COR-L47 (cell line): ENCODE results near the gene TMEM185B.

Experiments used
- DNase-seq: peaks from one replicate; lab custom pipeline; 2025; lab: John Stamatoyannopoulos, UW

The TMEM185B gene

GRCh38 chr2:120231974-120232635 is 8.9 kb upstream of the TMEM185B start:
- DNase-seq = no peak

DNA sequence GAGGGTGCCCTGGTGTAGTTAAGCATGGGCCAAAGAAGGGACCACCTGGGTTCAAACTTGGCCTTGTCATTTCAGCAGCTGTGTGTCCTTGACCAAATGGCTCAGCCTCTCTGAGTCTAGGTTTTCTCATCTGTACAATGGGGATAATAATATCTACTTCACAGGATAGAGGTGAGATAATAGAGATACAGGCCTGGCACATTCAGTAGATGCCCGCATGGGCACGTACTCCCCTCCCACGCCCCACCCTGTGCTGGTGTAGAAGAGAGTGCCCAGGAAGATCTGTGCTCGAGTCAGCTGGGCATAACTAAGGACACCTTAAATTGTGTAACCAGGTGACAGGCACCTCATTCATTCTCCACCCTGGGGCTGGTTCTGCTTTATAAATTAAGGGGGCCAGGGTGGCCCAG is 8.4 kb upstream of the TMEM185B start:
- DNase-seq = no peak

- DNase-seq = no peak
These were observed 7.6 kb upstream of the TMEM185B start for GRCh38 chr2:120230515-120231471.

GRCh38 chr2:120229341-120229740 is 6.1 kb upstream of the TMEM185B start:
- DNase-seq = no peak

- no peak for DNase-seq
These were observed 5.3 kb upstream of the TMEM185B start for GRCh38 chr2:120228503-120228902.

GRCh38 chr2:120227111-120227991 is 4.2 kb upstream of the TMEM185B start:
- DNase-seq = no peak

GRCh38 chr2:120226316-120226715 is 3.1 kb upstream of the TMEM185B start:
- no peak for DNase-seq

- no peak for DNase-seq
These were observed 2.4 kb upstream of the TMEM185B start for GRCh38 chr2:120225549-120226065.

DNA sequence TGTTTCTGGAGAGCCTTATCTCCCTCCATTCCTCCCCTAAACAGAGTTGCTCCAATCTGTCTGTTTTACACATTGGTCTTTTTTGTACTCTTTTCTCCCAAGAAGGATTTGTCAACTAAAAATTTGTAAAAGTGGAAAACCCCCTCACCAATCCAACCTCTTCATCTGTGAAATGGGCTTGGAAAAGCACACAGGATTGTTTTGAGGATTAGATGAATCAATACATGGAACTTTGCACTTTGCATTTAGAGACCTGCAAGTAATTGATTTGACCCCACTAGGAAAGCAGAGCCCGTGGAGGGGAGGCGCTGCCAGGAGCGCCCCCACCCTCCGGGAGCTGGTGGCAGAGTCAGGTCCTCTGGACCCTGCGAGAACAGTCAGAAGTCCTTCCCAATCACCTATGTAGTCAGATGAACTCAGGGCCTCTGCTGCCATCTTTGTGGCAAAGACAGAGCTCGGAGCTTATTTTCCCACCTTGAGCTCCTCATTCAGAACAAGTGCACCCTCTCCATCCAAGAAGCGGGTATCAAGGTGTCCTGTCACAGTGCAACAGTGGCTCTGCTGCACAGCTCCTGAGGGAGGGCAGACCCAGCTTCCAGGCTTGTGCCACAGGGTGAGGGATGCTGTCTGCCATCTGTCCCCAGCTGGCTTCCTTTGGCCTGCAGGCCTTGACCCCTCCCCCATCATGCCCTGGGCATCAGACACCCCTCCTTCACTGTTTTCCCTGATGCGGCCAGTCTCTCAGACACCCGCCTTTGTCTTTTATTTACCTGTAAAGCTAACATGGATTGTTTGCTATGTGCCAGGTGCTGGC is 1.7 kb upstream of the TMEM185B start:
- DNase-seq = peak; percentile 71

GRCh38 chr2:120224256-120224655 is 1.1 kb upstream of the TMEM185B start:
- no peak for DNase-seq

- DNase-seq = no peak
These were observed 790 bp downstream of the TMEM185B start for GRCh38 chr2:120222186-120223033.

DNA sequence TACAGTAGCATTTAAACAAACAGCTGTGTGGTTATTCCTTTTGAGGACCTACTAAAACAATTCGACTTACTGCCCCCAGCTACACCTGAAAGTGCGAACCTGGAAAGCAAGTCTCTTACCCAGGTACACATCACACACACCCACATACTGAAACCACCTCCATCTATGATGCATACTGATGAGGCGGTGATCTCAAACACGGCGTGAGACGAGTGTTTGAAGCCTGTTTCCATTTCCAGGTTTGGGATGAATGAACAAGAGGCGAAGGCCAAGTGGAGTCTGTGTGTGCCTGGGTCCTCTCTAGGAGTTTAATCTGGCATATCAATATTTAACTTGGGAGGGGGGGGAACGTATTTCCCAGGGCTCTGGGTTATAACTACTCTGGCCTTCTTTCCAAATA is 1.6 kb downstream of the TMEM185B start:
- DNase-seq = no peak

- no peak for DNase-seq
These were observed 2.4 kb downstream of the TMEM185B start for GRCh38 chr2:120220756-120221155.

- DNase-seq = no peak
These were observed 3.4 kb downstream of the TMEM185B start for GRCh38 chr2:120219766-120220165.

DNA sequence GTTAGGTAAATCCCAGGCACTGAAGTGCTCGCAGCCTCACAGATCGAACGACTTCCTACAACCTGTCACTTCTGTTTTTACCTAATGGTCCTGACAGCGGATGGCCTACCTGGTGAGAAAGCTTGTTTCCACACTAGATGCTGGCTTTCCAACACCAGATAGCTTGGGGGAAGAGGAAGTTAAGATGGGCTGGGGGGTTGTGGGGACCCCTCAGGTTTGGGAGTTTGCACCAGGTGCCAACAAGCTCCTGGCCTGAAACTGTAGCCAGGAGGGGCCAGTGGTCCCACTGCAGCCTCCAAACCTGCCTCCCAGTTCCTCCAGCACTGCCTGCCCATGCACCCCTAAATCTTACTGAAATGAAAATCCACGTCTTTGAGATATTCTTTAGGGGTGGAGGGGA is 3.9 kb downstream of the TMEM185B start:
- no peak for DNase-seq

GRCh38 chr2:120218181-120218580 is 5.0 kb downstream of the TMEM185B start:
- DNase-seq = no peak

- no peak for DNase-seq
These were observed 12.9 kb downstream of the TMEM185B start for GRCh38 chr2:120210270-120210693.

GRCh38 chr2:120209427-120210269 is 13.6 kb downstream of the TMEM185B start:
- DNase-seq = no peak
